Loucy (cell line): ENCODE data around the gene ARHGAP26.

Source experiments
- H2AFZ ChIP-seq: fragments of 200-600 bp; sonication (generic); 2 replicates; pipeline ENCODE4 v1.6.0; 2016; ENCODE audit warnings: antibody characterized with exemption, mild to moderate bottlenecking, low read length, moderate library complexity
- H3F3A ChIP-seq: fragments of 200-600 bp; 2 replicates; pipeline ENCODE4 v1.6.0; 2016; ENCODE audit warnings: antibody characterized with exemption, low read depth, mild to moderate bottlenecking
- H3K27me3 ChIP-seq: fragments of 200-600 bp; sonication (generic); 2 replicates; pipeline ENCODE4 v1.6.1; 2014; ENCODE audit warnings: low read length, mild to moderate bottlenecking; ENCODE audit not compliant: insufficient read depth, poor library complexity, severe bottlenecking
- H3K36me3 ChIP-seq: fragments of 200-600 bp; sonication (generic); 2 replicates; pipeline ENCODE4 v1.6.1; 2016; ENCODE audit warnings: low read length; ENCODE audit not compliant: insufficient read depth
- H3K4me1 ChIP-seq: fragments of 200-600 bp; sonication (generic); 2 replicates; pipeline ENCODE4 v1.5.1; 2014; ENCODE audit warnings: low read length, mild to moderate bottlenecking; ENCODE audit not compliant: insufficient read depth, poor library complexity, severe bottlenecking
- H3K4me2 ChIP-seq: fragments of 200-600 bp; sonication (generic); 2 replicates; pipeline ENCODE4 v1.6.0; 2014; ENCODE audit warnings: antibody characterized with exemption, low read length, low read depth, mild to moderate bottlenecking; ENCODE audit not compliant: poor library complexity, severe bottlenecking
- H3K4me3 ChIP-seq: fragments of 200-600 bp; sonication (generic); 2 replicates; pipeline ENCODE4 v1.5.1; 2014; ENCODE audit warnings: low read length, mild to moderate bottlenecking, mixed read lengths; ENCODE audit not compliant: poor library complexity, severe bottlenecking
- H3K79me2 ChIP-seq: fragments of 200-600 bp; sonication (generic); 2 replicates; pipeline ENCODE4 v1.6.1; 2014; ENCODE audit warnings: low read length; ENCODE audit not compliant: insufficient read depth
- H3K9ac ChIP-seq: fragments of 200-600 bp; sonication (generic); 2 replicates; pipeline ENCODE4 v1.6.0; 2014; ENCODE audit warnings: mild to moderate bottlenecking, low read depth, low read length, moderate library complexity; ENCODE audit not compliant: poor library complexity, severe bottlenecking
- H3K9me2 ChIP-seq: fragments of 200-600 bp; sonication (generic); replicated peaks from 2 replicates; pipeline ENCODE4 v1.6.1; 2016; ENCODE audit warnings: low read depth, low read length, mixed read lengths
- H3K9me3 ChIP-seq: fragments of 200-600 bp; sonication (generic); 2 replicates; pipeline ENCODE4 v1.6.1; 2014; ENCODE audit warnings: mild to moderate bottlenecking, antibody characterized with exemption, low read length, low read depth; ENCODE audit not compliant: insufficient read depth
- H4K20me1 ChIP-seq: fragments of 200-600 bp; sonication (generic); 2 replicates; pipeline ENCODE4 v1.6.0; 2014; ENCODE audit warnings: antibody characterized with exemption, low read length, mild to moderate bottlenecking; ENCODE audit not compliant: insufficient read depth, poor library complexity, severe bottlenecking
- CTCF ChIP-seq: fragments of 200-600 bp; sonication (generic); conservative IDR thresholded peaks from 2 replicates; pipeline ENCODE4 v1.5.1; 2014; ENCODE audit warnings: mild to moderate bottlenecking, antibody characterized with exemption, low read length
- EZH2phosphoT487 ChIP-seq: fragments of 200-600 bp; IDR thresholded peaks from 2 replicates; pipeline ENCODE4 v1.6.1; 2018; ENCODE audit warnings: antibody characterized with exemption, mild to moderate bottlenecking, moderate library complexity, borderline replicate concordance

The ARHGAP26 gene

GRCh38 chr5:142929587-142929986 lies 159.4 kb downstream of the ARHGAP26 start:
- Histone ChIP-seq H3K4me1 (peaks cover 25% of the 10 kb centered on the region), H3K4me3 (no peak overlapping the region), H4K20me1 (no peaks in the 10 kb centered on the region), H3K9me2 (no peaks in the 10 kb centered on the region), H3K36me3 (peaks cover 9% of the 10 kb centered on the region; the same call in 1 of the 2 replicates), H3K9ac (no peak overlapping the region), H3F3A (no peaks in the 10 kb centered on the region), H3K27me3 (no peaks in the 10 kb centered on the region), H2AFZ (no peak overlapping the region), H3K4me2 (no peak overlapping the region), H3K79me2 (no peaks in the 10 kb centered on the region), H3K9me3 (no peaks in the 10 kb centered on the region)
- TF ChIP-seq CTCF = no peak
- no peak for TF ChIP-seq EZH2phosphoT487

- H3K9me3 ChIP-seq = no peaks in the 10 kb centered on the region
- no peaks in the 10 kb centered on the region for H3K79me2 ChIP-seq
- H3K36me3 ChIP-seq = peaks cover 9% of the 10 kb centered on the region; the same call in 1 of the 2 replicates
- H4K20me1 ChIP-seq = no peaks in the 10 kb centered on the region
- no peak overlapping the region for H3K9ac ChIP-seq
- no peak overlapping the region for H2AFZ ChIP-seq
- no peaks in the 10 kb centered on the region for H3K27me3 ChIP-seq
- H3K4me1 ChIP-seq = peaks cover 35% of the 10 kb centered on the region
- H3K4me2 ChIP-seq = no peak overlapping the region
- H3K4me3 ChIP-seq = no peak overlapping the region
- TF ChIP-seq EZH2phosphoT487 = no peak
- TF ChIP-seq CTCF = no peak
- H3F3A ChIP-seq = no peaks in the 10 kb centered on the region
- H3K9me2 ChIP-seq = no peaks in the 10 kb centered on the region
Measured at GRCh38 chr5:142930395-142931110, 160.4 kb downstream of the ARHGAP26 start.

GRCh38 chr5:142931896-142932686 lies 161.9 kb downstream of the ARHGAP26 start:
- Histone ChIP-seq H3K36me3 (peaks cover 9% of the 10 kb centered on the region; the same call in 1 of the 2 replicates), H4K20me1 (no peaks in the 10 kb centered on the region), H2AFZ (no peak overlapping the region), H3K4me2 (no peak overlapping the region), H3K4me1 (peaks cover 42% of the 10 kb centered on the region), H3F3A (no peaks in the 10 kb centered on the region), H3K9me3 (no peaks in the 10 kb centered on the region), H3K4me3 (no peak overlapping the region), H3K9ac (no peak overlapping the region), H3K79me2 (no peaks in the 10 kb centered on the region), H3K27me3 (no peaks in the 10 kb centered on the region), H3K9me2 (no peaks in the 10 kb centered on the region)
- TF ChIP-seq EZH2phosphoT487 (no peak), CTCF (no peak)
